GM08714 (cell line): ENCODE data around the gene TEDDM1.

Source experiments
- H3K4me3 ChIP-seq: fragments of 200-500 bp; sonication (Bioruptor generic); 2 replicates; pipeline ENCODE4 v1.5.1; 2014; ENCODE audit warnings: mild to moderate bottlenecking, low read length, inconsistent platforms
- ZNF274 ChIP-seq: IDR thresholded peaks from 2 replicates; pipeline ENCODE4 v1.6.1; 2012; ENCODE audit warnings: mild to moderate bottlenecking, low read depth, low read length

The TEDDM1 gene

DNA sequence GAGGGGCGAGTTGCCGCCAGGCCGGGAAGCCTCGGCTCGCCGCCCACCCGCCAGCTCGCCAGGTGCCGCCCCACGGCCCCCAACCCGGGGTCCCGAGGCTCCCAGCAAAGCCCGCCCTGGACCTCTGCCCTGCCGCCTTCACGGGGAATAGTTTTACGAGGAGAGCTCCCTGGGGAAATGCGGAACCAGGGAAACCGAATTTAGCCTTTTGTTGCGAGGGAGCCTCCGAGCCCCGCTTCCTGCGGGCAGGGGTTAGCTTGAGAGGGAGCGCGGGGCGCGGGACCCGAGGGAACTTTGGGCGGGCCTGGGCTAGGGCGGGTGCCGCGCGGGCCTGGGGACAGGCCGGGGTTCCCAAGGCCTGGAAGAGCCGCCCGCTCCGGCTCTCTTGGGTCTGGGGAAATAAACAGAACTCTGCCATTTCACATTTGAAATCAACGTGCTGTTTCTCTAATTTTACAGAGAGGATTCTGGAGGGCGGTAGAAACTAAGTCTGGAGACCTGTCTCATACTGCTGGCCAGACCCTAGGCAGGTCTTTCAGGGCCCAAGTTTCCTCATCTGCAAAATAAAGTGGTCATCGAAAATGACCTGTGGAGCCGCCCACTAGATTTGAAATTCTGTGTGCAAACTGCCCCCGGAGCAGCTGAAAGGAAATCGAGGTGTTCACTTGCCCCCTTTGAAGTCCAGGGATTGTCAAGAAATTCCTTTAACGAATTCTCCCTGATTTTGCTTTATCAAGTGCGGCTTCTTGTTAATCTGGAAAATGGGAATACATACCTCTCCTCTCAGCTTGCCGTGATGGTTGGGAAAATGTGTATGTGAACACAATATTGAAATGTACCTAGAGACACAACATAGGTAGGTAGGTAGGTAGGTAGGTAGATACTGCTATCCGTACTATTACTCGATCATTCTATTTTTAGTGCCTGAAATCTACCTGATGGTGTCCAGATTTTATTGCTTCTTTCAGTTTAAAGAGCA lies 8.1 kb downstream of the TEDDM1 start:
- TF ChIP-seq ZNF274 = no peak
- peak overlapping the region; percentile 67; the same call in 1 of the 2 replicates for H3K4me3 ChIP-seq

DNA sequence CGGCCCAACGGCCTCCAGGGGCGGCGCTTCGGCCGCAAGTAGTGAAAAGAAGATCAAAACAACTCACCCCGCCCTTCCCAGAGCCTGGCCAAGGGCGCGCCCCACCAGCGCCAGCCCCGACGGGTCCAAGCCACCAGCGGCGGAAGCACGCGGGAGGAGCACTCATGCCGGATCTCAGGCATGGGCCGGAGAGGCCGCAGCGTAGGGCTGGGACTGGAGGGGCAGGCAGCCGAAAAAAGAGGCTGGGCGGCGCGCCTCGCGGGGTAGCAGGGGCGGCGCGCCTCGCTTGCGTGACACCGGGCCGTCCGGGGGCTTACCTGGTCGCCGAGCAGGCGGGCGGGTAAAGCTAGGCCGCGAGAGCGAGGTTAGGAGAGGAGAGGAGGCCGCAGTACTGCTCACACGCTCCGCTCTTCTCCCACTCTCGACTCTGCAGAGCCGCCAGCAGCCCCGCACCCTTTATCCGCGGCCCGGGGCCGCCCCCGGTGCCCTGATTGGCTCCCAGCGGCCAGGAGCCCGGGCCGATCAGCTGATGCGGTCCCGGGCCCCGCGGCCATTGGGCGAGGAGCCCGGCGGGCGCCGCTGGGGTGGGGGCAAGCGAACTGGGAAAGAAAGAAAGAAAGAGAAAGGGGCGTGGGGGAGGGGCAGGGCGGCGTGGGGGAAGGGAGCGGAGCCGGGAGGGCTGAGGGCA lies 9.0 kb downstream of the TEDDM1 start, which contains the start of gene GLUL:
Gene GLUL (minus strand): TSS at position 429 of the 688 bp plus-strand sequence. CDS start 3,053 bp downstream, outside the sequence.
- no peak for TF ChIP-seq ZNF274
- H3K4me3 ChIP-seq = peak within 1 kb of the TSS; percentile 67

DNA sequence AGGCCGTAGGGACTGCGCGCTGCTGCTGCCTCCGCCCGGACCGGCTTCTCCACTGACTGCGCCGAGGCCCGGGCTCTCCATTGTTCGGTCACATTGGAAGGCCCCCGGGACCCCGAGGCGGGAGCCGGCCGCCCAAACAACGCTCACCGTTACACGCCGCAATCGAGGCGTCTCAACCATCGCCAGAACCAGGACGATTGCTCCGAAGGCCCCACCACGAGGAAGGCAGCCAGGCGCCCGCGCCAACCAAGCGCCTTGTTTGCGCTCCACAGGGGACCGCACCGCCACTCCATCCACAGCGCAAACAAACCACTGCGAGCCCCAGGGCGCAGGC lies 9.5 kb downstream of the TEDDM1 start:
- TF ChIP-seq ZNF274 = no peak
- H3K4me3 ChIP-seq = peak overlapping the region; percentile 67

DNA sequence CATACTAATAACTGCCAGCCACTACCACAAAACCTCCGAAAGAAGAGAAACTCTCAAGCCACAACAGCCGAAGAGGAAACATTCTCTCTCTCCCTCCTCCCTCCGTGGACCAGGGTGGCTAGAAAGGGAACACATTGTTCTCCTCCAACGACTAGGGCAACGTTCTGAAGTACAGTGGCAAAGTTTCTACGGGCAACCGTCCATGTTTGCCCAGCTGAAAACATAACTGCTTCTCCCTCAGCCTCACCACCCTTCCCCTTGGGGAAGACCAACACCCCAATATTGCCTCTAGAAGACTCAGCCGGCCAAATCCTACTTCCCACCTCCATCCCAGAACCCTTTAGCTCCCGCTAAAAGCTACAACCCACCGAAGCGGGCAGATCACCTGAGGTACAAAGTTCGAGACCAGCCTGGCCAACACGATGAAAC lies 10.8 kb downstream of the TEDDM1 start:
- no peak for TF ChIP-seq ZNF274
- peak overlapping the region; percentile 67 for H3K4me3 ChIP-seq

DNA sequence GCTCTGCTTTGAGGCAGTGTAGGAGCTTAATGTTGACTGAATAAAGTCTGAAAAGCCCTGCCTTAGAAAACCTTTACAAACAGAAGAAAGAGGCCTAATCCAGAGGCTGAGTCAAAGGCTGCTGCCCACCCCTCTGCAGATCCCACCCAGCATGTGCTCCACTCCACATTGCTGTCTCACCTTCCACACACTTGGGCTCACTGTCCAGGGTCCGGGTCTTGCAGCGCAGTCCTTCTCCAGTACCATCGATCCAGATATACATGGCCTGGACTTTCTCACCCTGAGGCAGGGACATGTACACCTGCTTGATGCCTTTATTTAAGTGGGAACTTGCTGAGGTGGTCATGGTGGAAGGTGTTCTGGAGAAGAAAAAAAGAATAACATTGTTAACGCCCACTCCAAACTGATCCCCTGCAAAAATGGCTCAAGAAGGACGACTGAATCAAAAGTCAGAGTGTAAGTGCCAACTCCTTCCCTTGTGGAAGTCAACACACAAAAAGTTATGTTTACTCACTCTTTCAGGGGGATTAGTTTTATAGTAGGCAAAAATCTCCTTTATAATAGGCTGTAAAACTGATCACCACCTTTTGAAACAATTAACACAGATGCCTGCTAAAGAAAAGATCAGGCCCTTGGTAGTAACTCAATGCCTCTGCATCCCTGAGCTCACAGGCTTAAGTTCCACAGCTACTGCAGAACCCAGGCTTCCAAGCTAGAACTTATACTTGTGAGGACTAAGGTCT lies 11.9 kb downstream of the TEDDM1 start:
- no peak for TF ChIP-seq ZNF274
- H3K4me3 ChIP-seq = no peak overlapping the region

DNA sequence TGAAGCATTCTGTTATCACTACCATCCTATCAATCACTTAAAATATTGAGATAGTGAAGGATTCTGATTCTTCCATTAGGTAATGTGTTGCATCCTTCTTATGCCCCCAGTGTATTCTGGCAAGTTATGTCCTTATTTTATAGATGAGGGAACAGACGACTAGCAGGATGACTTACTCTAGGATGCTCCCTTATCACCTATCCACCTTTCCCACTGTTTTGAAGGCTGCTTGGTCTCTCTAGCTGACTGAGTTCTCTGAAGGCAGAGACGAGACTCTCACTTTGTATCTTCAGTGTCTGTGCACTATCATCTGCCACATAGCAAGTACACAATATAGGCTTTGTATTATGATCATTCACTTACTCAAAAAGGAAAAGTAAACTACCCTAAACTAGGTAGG lies 12.9 kb downstream of the TEDDM1 start:
- TF ChIP-seq ZNF274 = no peak

DNA sequence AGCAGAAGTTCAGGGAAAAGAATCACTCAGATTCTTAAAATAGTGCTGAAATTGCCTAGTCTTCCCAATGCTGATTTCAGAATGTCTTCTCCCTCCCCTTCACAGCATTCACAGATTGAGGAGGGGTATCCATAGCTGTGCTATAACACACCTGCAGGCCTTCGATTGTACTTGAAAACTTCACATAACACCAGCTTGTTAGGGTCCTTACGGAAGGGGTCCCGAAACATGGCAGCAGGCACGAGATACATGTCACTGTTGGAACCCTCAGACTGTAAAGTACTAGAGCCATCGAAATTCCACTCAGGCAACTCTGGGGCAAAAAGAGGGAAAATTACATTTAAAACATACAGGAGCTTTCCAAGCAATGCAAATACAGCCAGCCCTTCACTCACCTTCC lies 13.5 kb downstream of the TEDDM1 start:
- H3K4me3 ChIP-seq = no peak overlapping the region
- TF ChIP-seq ZNF274 = no peak

More for the DNA sequence above, 12.9 kb downstream of the TEDDM1 start:
- no peak overlapping the region for H3K4me3 ChIP-seq

DNA sequence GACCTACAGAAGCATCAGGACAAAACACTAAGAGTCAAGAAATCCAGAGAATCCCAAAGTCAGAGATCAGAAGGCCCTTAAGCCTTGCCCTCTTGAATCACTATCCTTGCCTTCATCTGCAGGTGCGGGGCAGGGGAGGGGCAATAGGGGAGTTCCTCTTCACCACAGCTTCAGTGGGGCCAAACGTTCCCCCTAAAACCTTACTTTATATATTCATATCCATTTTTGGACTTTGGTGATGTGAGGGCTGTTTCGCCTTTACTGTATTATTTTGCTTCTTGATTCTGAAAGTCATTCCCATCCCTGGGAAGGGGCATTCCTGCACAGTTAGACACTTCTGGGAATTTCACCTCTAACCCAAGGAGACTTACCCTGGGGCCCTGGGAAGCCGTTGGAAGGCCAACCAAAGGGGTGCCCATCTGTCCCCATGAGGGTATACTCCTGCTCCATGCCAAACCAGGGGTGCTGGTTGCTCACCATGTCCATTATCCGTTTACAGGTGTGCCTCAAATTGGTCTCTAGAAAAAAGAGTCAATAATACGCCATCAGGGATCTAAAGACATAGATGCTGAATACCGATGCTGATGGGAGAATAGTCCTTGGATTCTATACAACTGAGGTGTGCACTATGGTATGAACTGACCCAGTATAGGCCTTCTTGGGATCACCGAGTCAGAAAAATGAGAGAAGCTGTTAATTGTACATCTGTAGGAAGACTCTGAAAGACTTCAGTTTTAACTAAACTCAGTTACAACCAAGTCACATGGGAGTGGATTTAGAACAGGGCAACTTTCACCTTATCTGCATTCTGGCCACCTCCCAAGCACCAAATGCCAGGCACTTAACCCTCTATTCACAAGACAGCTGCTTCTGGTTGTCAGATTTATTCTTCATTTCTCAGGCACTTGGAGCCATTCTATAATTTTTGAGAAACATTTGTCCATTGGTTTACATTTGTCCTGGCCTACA lies 14.3 kb downstream of the TEDDM1 start:
- no peak overlapping the region for H3K4me3 ChIP-seq
- no peak for TF ChIP-seq ZNF274

DNA sequence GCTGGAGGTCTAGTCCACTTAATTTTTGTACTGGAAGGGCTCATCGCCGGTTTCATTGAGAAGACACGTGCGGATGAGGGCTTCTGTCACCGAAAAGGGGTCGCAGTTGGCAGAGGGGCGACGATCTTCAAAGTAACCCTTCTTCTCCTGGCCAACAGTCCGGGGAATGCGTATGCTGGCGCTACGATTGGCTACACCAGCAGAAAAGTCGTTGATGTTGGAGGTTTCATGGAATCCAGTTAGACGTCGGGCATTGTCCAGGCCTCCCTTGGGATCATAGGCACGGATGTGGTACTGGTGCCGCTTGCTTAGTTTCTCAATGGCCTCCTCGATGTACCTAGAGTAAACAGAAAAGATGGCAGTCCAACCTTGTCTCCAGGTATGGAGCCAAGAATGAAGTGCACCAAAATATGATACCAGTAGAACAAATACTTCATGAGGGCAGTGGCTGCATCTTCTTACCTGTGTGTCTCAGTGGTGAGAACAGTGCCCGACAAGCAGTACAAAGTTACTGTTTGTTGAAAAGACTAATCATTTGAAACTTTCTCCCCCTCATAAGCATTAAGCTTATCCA lies 16.0 kb downstream of the TEDDM1 start:
- TF ChIP-seq ZNF274 = no peak
- H3K4me3 ChIP-seq = no peak overlapping the region

DNA sequence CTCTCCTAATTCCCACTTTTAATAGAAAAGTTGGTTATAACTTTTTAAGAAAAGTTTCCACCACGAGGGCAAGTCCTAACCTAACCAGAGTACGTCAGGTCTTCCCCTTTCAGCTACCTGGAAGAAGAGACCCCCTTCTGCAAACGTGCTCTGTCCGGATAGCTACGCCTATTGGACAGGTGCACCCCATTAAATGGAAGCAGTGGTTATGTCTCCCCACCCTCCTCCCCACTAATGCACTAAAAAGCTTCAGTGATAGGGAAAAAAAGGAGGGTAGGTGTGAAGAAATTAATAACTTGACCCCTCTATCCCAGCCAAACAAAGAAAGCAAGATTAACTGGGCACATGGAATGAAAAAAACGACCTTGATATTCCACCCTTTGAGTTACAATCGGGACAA lies 16.5 kb downstream of the TEDDM1 start:
- no peak overlapping the region for H3K4me3 ChIP-seq
- no peak for TF ChIP-seq ZNF274

DNA sequence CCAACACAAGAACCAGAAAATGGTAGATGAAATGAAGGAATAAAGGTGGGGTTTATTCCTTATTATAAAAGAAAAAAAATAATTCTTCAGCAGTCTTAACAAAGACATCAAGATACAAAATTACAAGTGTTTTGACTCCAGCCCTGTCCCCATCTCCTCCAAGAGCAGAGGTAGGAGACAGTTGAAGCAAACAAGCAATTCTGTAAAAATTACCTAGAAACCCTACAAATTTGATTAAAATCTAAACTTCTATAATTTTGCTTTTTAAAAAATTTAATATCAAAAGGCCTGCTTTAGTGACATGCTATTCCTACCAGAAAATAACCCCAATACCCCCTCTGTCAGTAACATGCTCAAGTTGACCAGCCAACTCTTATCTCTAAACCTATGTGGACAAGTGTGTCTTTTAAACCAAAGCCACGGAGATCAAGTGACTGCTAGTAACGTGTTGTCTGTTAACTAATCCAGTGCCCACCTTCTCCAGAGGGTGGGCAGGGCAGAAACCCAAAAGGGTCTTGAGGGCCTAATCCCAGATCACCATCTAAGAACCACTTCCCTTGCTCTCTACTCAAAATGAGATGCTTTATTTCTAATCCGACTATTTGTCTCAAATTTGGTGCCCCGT lies 17.3 kb downstream of the TEDDM1 start:
- TF ChIP-seq ZNF274 = no peak

DNA sequence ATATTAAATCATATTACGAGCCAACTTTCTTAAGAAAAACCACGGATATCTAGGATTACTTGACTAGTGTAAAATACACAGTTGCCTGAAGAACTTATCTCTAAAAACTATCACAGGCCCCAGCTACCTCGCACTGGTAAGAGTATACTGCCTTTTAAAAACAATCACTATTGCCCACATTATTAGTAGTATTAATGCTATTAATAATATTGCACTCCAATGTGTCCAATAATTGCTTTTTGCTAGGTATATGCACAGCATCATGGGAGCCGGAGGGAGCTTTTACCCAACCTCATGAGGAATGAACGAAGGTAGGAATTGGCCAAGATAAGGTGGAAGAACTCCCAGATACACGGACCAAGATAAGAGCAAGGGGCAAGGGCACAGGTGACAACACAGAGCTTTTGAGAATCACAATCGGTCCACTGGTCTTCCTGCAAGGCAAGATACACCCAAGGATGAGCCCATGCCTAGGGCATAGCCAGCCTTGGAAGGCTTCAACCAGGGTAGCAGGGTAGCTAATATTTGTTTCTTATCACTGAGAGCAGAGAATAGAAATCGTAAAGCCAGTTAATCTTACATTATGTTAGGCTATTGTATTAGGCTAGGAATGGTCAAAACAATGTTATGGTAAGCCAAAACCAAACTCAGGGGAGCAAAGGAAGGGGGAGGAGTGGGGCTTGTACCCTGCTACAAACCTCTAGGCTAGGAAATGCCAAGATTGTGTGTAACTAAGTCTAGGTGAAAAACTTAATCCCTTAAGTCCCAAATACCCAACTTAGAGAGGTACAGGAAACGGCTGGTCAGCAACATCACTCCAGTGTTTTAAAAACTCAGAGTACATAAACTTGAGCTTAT lies 18.3 kb downstream of the TEDDM1 start:
- TF ChIP-seq ZNF274 = no peak

More for the DNA sequence above, 17.3 kb downstream of the TEDDM1 start:
- no peak overlapping the region for H3K4me3 ChIP-seq

More for the DNA sequence above, 18.3 kb downstream of the TEDDM1 start:
- no peak overlapping the region for H3K4me3 ChIP-seq
